ENCODE results near the gene SELENOF. TPM values are rescaled to one million over a fixed set of nuclear protein-coding genes. Genes with fewer than 3 reads are reported as not detected.
"Not testable (repeated sequence)": the region's sequence is repeated elsewhere in the genome, so short reads cannot be mapped to it uniquely, and the experiment has no call there.

SELENOF gene
- polyA plus RNA-seq, 3 donors from 2014 or later = 324 to 392 (median 360) TPM

GRCh38 chr1:86833461-86834215 is 80.3 kb downstream of the SELENOF start:
- H3K27me3 Mint-ChIP-seq (ENCODE audit: low read depth in 3 of 3) = peaks cover 0 to 1% (median 0%) of the 10 kb centered on the region in 3 donors
- H3K4me3 Mint-ChIP-seq = no peak overlapping the region
- no peak overlapping the region for H3K27ac Mint-ChIP-seq
- H3K36me3 Mint-ChIP-seq = no peaks in the 10 kb centered on the region
- no peaks in the 10 kb centered on the region for H3K9me3 Mint-ChIP-seq
- DNase-seq = peak; percentile 35 to 52 (median 42)
- peaks cover 0 to 2% of the 10 kb centered on the region in 2 donors for H3K4me1 Mint-ChIP-seq

GRCh38 chr1:86832433-86832832 is 81.5 kb downstream of the SELENOF start:
- DNase-seq = no peak
- Mint-ChIP-seq H3K9me3 (no peaks in the 10 kb centered on the region), H3K27ac (no peak overlapping the region)

GRCh38 chr1:86829321-86829720 is 84.6 kb downstream of the SELENOF start:
- peaks cover 0 to 2% of the 10 kb centered on the region in 2 donors for H3K4me1 Mint-ChIP-seq
- H3K9me3 Mint-ChIP-seq = no peaks in the 10 kb centered on the region
- H3K36me3 Mint-ChIP-seq = no peaks in the 10 kb centered on the region
- peaks cover 0 to 4% (median 1%) of the 10 kb centered on the region in 3 donors for H3K27me3 Mint-ChIP-seq (ENCODE audit: low read depth in 3 of 3)
- no peak overlapping the region for H3K4me3 Mint-ChIP-seq
- no peak for DNase-seq
- no peak overlapping the region for H3K27ac Mint-ChIP-seq

More at GRCh38 chr1:86832433-86832832, 81.5 kb downstream of the SELENOF start:
- no peaks in the 10 kb centered on the region for H3K36me3 Mint-ChIP-seq
- peaks cover 0 to 1% (median 0%) of the 10 kb centered on the region in 3 donors for H3K27me3 Mint-ChIP-seq (ENCODE audit: low read depth in 3 of 3)
- no peak overlapping the region for H3K4me3 Mint-ChIP-seq
- peaks cover 0 to 2% of the 10 kb centered on the region in 2 donors for H3K4me1 Mint-ChIP-seq

- Mint-ChIP-seq H3K36me3 (no peaks in the 10 kb centered on the region), H3K27ac (no peak overlapping the region), H3K4me1 (no peaks in the 10 kb centered on the region), H3K4me3 (no peak overlapping the region), H3K9me3 (no peaks in the 10 kb centered on the region), H3K27me3 (ENCODE audit: low read depth in 3 of 3) (peaks cover 0 to 4% (median 1%) of the 10 kb centered on the region in 3 donors)
- DNase-seq = no peak
Measured at GRCh38 chr1:86828024-86828423, 85.9 kb downstream of the SELENOF start.

- H3K9me3 Mint-ChIP-seq = peaks cover 0 to under 1% (median 0%) of the 10 kb centered on the region in 6 donors
- no peak overlapping the region for H3K4me3 Mint-ChIP-seq
- no peaks in the 10 kb centered on the region for H3K36me3 Mint-ChIP-seq
- no peak for DNase-seq
- H3K27ac Mint-ChIP-seq = no peak overlapping the region
- no peaks in the 10 kb centered on the region for H3K4me1 Mint-ChIP-seq
- peaks cover 0 to 6% (median 1%) of the 10 kb centered on the region in 3 donors for H3K27me3 Mint-ChIP-seq (ENCODE audit: low read depth in 3 of 3)
Measured at GRCh38 chr1:86826856-86827255, 87.1 kb downstream of the SELENOF start.

- Mint-ChIP-seq H3K27ac (no peak overlapping the region), H3K4me3 (no peak overlapping the region), H3K27me3 (ENCODE audit: low read depth in 3 of 3) (peaks cover 2 to 8% (median 5%) of the 10 kb centered on the region in 3 donors), H3K4me1 (no peaks in the 10 kb centered on the region), H3K9me3 (peaks cover 0 to 2% (median 0%) of the 10 kb centered on the region in 6 donors), H3K36me3 (no peaks in the 10 kb centered on the region)
- DNase-seq = no peak
Measured at GRCh38 chr1:86825319-86825718, 88.6 kb downstream of the SELENOF start.

- peaks cover 2 to 8% (median 5%) of the 10 kb centered on the region in 3 donors for H3K27me3 Mint-ChIP-seq (ENCODE audit: low read depth in 3 of 3)
- H3K9me3 Mint-ChIP-seq = peaks cover 0 to 2% (median 0%) of the 10 kb centered on the region in 6 donors
- no peaks in the 10 kb centered on the region for H3K36me3 Mint-ChIP-seq
- no peak overlapping the region for H3K27ac Mint-ChIP-seq
- no peaks in the 10 kb centered on the region for H3K4me1 Mint-ChIP-seq
- DNase-seq = no peak
- H3K4me3 Mint-ChIP-seq = no peak overlapping the region
Measured at GRCh38 chr1:86823821-86824500, 90.0 kb downstream of the SELENOF start.

GRCh38 chr1:86823386-86823785 is 90.5 kb downstream of the SELENOF start:
- Mint-ChIP-seq H3K36me3 (no peaks in the 10 kb centered on the region), H3K9me3 (peaks cover 0 to 2% (median 0%) of the 10 kb centered on the region in 6 donors), H3K27me3 (ENCODE audit: low read depth in 3 of 3) (peaks cover 2 to 8% (median 5%) of the 10 kb centered on the region in 3 donors), H3K27ac (no peak overlapping the region), H3K4me1 (no peaks in the 10 kb centered on the region), H3K4me3 (no peak overlapping the region)
- DNase-seq = no peak

GRCh38 chr1:86822459-86822858 is 91.5 kb downstream of the SELENOF start:
- no peak overlapping the region for H3K4me3 Mint-ChIP-seq

GRCh38 chr1:86821956-86822355 is 92.0 kb downstream of the SELENOF start:
- no peaks in the 10 kb centered on the region for H3K4me1 Mint-ChIP-seq
- H3K36me3 Mint-ChIP-seq = no peaks in the 10 kb centered on the region
- H3K27me3 Mint-ChIP-seq (ENCODE audit: low read depth in 3 of 3) = peaks cover 2 to 7% (median 5%) of the 10 kb centered on the region in 3 donors
- H3K9me3 Mint-ChIP-seq = peaks cover 0 to 2% (median 0%) of the 10 kb centered on the region in 6 donors
- H3K27ac Mint-ChIP-seq = no peak overlapping the region
- no peak for DNase-seq
- H3K4me3 Mint-ChIP-seq = no peak overlapping the region

More at GRCh38 chr1:86822459-86822858, 91.5 kb downstream of the SELENOF start:
- no peaks in the 10 kb centered on the region for H3K4me1 Mint-ChIP-seq
- peaks cover 2 to 8% (median 5%) of the 10 kb centered on the region in 3 donors for H3K27me3 Mint-ChIP-seq (ENCODE audit: low read depth in 3 of 3)
- no peak for DNase-seq
- peaks cover 0 to 2% (median 0%) of the 10 kb centered on the region in 6 donors for H3K9me3 Mint-ChIP-seq
- no peaks in the 10 kb centered on the region for H3K36me3 Mint-ChIP-seq
- H3K27ac Mint-ChIP-seq = no peak overlapping the region

- not testable (repeated sequence) for DNase-seq; H3K9me3 Mint-ChIP-seq; H3K27ac Mint-ChIP-seq; H3K4me3 Mint-ChIP-seq; H3K4me1 Mint-ChIP-seq; H3K36me3 Mint-ChIP-seq; H3K27me3 Mint-ChIP-seq (ENCODE audit: low read depth in 3 of 3)
Measured at GRCh38 chr1:86819970-86820369, 94.0 kb downstream of the SELENOF start.

GRCh38 chr1:86817246-86817826 is 96.6 kb downstream of the SELENOF start:
- not testable (repeated sequence) for H3K4me3 Mint-ChIP-seq; H3K4me1 Mint-ChIP-seq; H3K27me3 Mint-ChIP-seq (ENCODE audit: low read depth in 3 of 3); H3K36me3 Mint-ChIP-seq; DNase-seq; H3K27ac Mint-ChIP-seq; H3K9me3 Mint-ChIP-seq

- not testable (repeated sequence) for H3K36me3 Mint-ChIP-seq, H3K4me3 Mint-ChIP-seq
Measured at GRCh38 chr1:86814118-86814517, 99.8 kb downstream of the SELENOF start.

More at GRCh38 chr1:86814118-86814517, 99.8 kb downstream of the SELENOF start:
- H3K9me3 Mint-ChIP-seq; DNase-seq; H3K27me3 Mint-ChIP-seq (ENCODE audit: low read depth in 3 of 3); H3K4me1 Mint-ChIP-seq; H3K27ac Mint-ChIP-seq: not testable (repeated sequence)

All from immature natural killer cell (primary cell).